ENCODE measurements around the gene CTNNA3. TPM values are rescaled to one million over a fixed set of nuclear protein-coding genes. Genes with fewer than 3 reads are reported as not detected.

The CTNNA3 gene
- total RNA-seq: 1 to 10 TPM; 3.2 to 7.2 TPM
- 1.7 TPM for polyA plus RNA-seq (2013, experiment 1 of 2)
- 1.0 TPM for polyA plus RNA-seq (2013, experiment 2 of 2)
- long read RNA-seq, experiment 1: 0 reads
- long read RNA-seq, experiment 2, partial matches to known transcripts: 0 of 3 reads
- long read RNA-seq, experiment 2, other reads (novel, unspliced or antisense): 3 of 3 reads
- long read RNA-seq, experiment 3, partial matches to known transcripts: 0 of 2 reads
- long read RNA-seq, experiment 3, other reads (novel, unspliced or antisense): 2 of 2 reads
- long read RNA-seq, experiment 4, partial matches to known transcripts: 0 of 1 reads
- long read RNA-seq, experiment 4, other reads (novel, unspliced or antisense): 1 of 1 reads

GRCh38 chr10:67696029-67696428, at the start of gene CTNNA3:
TSS of gene CTNNA3 (minus strand) at chr10:67696195.
- Mint-ChIP-seq H3K36me3 (ENCODE audit: low read depth) (no peaks in the 10 kb centered on the region), H3K9me3 (peaks cover 20% of the 10 kb centered on the region), H3K27me3 (ENCODE audit: insufficient read depth) (no peaks in the 10 kb centered on the region), H3K4me1 (peaks cover 17% of the 10 kb centered on the region), H3K4me3 (no peak within 1 kb of the TSS), H3K27ac (no peak within 1 kb of the TSS)
- H3K27ac ChIP-seq (ENCODE audit: low read depth, low read length): no peak within 1 kb of the TSS
- no peaks in the 10 kb centered on the region for H3K36me3 ChIP-seq (ENCODE audit: control insufficient read depth, insufficient read depth, low read length)
- H3K27me3 ChIP-seq (ENCODE audit: control insufficient read depth, insufficient read depth, low read length, poor library complexity, severe bottlenecking): no peaks in the 10 kb centered on the region
- H3K4me1 ChIP-seq (ENCODE audit: control insufficient read depth, insufficient read depth, low read length): no peaks in the 10 kb centered on the region
- no peak within 1 kb of the TSS for H3K9ac ChIP-seq (ENCODE audit: extremely low read depth, low read length, poor library complexity, severe bottlenecking)
- H3K4me3 ChIP-seq (ENCODE audit: low read length): no peak within 1 kb of the TSS
- no peak for TF ChIP-seq CTCF (conservative IDR thresholded peaks at IDR 0.05)
- WGBS, 2 experiments (ENCODE audit: insufficient coverage in 1 of 2, insufficient read length in 1 of 2): 78 to 86% methylated on average over 6 of the region's 6 CpGs
- DNase-seq: no peak
- H3K9me3 ChIP-seq (ENCODE audit: control insufficient read depth, low read length): peaks cover 5% of the 10 kb centered on the region

GRCh38 chr10:67735430-67735829, 39.4 kb upstream of the CTNNA3 start:
- Histone ChIP-seq H3K27me3 (ENCODE audit: control insufficient read depth, insufficient read depth, low read length, poor library complexity, severe bottlenecking) (no peaks in the 10 kb centered on the region), H3K4me1 (ENCODE audit: control insufficient read depth, insufficient read depth, low read length) (no peaks in the 10 kb centered on the region), H3K9ac (ENCODE audit: extremely low read depth, low read length, poor library complexity, severe bottlenecking) (no peak overlapping the region), H3K27ac (ENCODE audit: low read depth, low read length) (no peak overlapping the region), H3K36me3 (ENCODE audit: control insufficient read depth, insufficient read depth, low read length) (no peaks in the 10 kb centered on the region), H3K9me3 (ENCODE audit: control insufficient read depth, low read length) (no peaks in the 10 kb centered on the region), H3K4me3 (ENCODE audit: low read length) (no peak overlapping the region)
- no peak for DNase-seq
- Mint-ChIP-seq H3K4me1 (no peaks in the 10 kb centered on the region), H3K36me3 (ENCODE audit: low read depth) (no peaks in the 10 kb centered on the region), H3K4me3 (no peak overlapping the region), H3K27ac (no peak overlapping the region), H3K27me3 (ENCODE audit: insufficient read depth) (no peaks in the 10 kb centered on the region), H3K9me3 (peaks cover 5% of the 10 kb centered on the region)
- TF ChIP-seq CTCF (conservative IDR thresholded peaks at IDR 0.05): no peak
- 92% methylated on average over 3 of the region's 4 CpGs; no CpG with 5 or more reads in 1 of the 2 experiments for WGBS, 2 experiments (ENCODE audit: insufficient coverage in 1 of 2, insufficient read length in 1 of 2)

GRCh38 chr10:67733511-67733910, 37.5 kb upstream of the CTNNA3 start:
- Histone ChIP-seq H3K27me3 (ENCODE audit: control insufficient read depth, insufficient read depth, low read length, poor library complexity, severe bottlenecking) (no peaks in the 10 kb centered on the region), H3K36me3 (ENCODE audit: control insufficient read depth, insufficient read depth, low read length) (no peaks in the 10 kb centered on the region), H3K9me3 (ENCODE audit: control insufficient read depth, low read length) (no peaks in the 10 kb centered on the region), H3K9ac (ENCODE audit: extremely low read depth, low read length, poor library complexity, severe bottlenecking) (no peak overlapping the region), H3K4me1 (ENCODE audit: control insufficient read depth, insufficient read depth, low read length) (no peaks in the 10 kb centered on the region), H3K4me3 (ENCODE audit: low read length) (no peak overlapping the region), H3K27ac (ENCODE audit: low read depth, low read length) (no peak overlapping the region)
- no peaks in the 10 kb centered on the region for H3K27me3 Mint-ChIP-seq (ENCODE audit: insufficient read depth)
- H3K27ac Mint-ChIP-seq: no peak overlapping the region
- TF ChIP-seq CTCF (conservative IDR thresholded peaks at IDR 0.05): no peak
- H3K4me3 Mint-ChIP-seq: no peak overlapping the region
- DNase-seq: no peak
- WGBS, 2 experiments (ENCODE audit: insufficient coverage in 1 of 2, insufficient read length in 1 of 2): 96 to 100% methylated on average over 1 of the region's 1 CpG
- H3K9me3 Mint-ChIP-seq: no peaks in the 10 kb centered on the region
- no peaks in the 10 kb centered on the region for H3K4me1 Mint-ChIP-seq
- H3K36me3 Mint-ChIP-seq (ENCODE audit: low read depth): no peaks in the 10 kb centered on the region
